OCI-LY3 (cell line): Measurements from ENCODE around the gene CLEC3B.

Source experiments
- H2AFZ ChIP-seq: fragments of 200-600, 300-600 bp; shearing (Covaris generic); 2 replicates; pipeline ENCODE4 v1.6.0; 2014; ENCODE audit warnings: antibody characterized with exemption, low read depth, low read length
- H3K27ac ChIP-seq: fragments of 200-600, 300-600 bp; sonication (generic); 2 replicates; pipeline ENCODE4 v1.5.1; 2014; ENCODE audit warnings: mild to moderate bottlenecking, low read length, moderate library complexity, mixed read lengths
- H3K27me3 ChIP-seq: fragments of 200-600, 300-600 bp; sonication (generic); 2 replicates; pipeline ENCODE4 v1.6.1; 2014; ENCODE audit warnings: low read depth, low read length, mixed read lengths
- H3K36me3 ChIP-seq: fragments of 200-600, 300-600 bp; sonication (generic); replicated peaks from 2 replicates; pipeline ENCODE3; 2014; ENCODE audit warnings: low read depth, low read length, mixed read lengths
- H3K4me1 ChIP-seq: fragments of 300-600, 200-600 bp; sonication (generic); 2 replicates; pipeline ENCODE4 v1.6.1; 2014; ENCODE audit warnings: low read length, mixed read lengths
- H3K4me2 ChIP-seq: fragments of 200-600, 300-600 bp; sonication (generic); 2 replicates; pipeline ENCODE4 v1.6.1; 2014; ENCODE audit warnings: low read length, mixed read lengths
- H3K4me3 ChIP-seq: fragments of 300-600, 200-600 bp; sonication (generic); 2 replicates; pipeline ENCODE4 v1.5.1; 2014; ENCODE audit warnings: antibody characterized with exemption, mild to moderate bottlenecking, low read length, moderate library complexity
- H3K79me2 ChIP-seq: fragments of 300-600, 200-600 bp; shearing (Covaris generic); 2 replicates; pipeline ENCODE4 v1.6.1; 2014; ENCODE audit warnings: mild to moderate bottlenecking, low read length, mixed read lengths
- H3K9ac ChIP-seq: fragments of 300-600, 200-600 bp; shearing (Covaris generic); 2 replicates; pipeline ENCODE4 v1.6.0; 2014; ENCODE audit warnings: mild to moderate bottlenecking, low read length, moderate library complexity
- H3K9me3 ChIP-seq: fragments of 200-600, 300-600 bp; shearing (Covaris generic); 2 replicates; pipeline ENCODE4 v1.6.1; 2014; ENCODE audit warnings: low read length, mixed read lengths; ENCODE audit not compliant: insufficient read depth
- H4K20me1 ChIP-seq: fragments of 200-600, 300-600 bp; sonication (generic); 2 replicates; pipeline ENCODE4 v1.6.1; 2016; ENCODE audit warnings: low read length, mixed read lengths; ENCODE audit not compliant: insufficient read depth
- CTCF ChIP-seq: fragments of 200-600, 300-600 bp; sonication (generic); IDR thresholded peaks from 2 replicates; pipeline ENCODE4 v1.5.1; 2014; ENCODE audit warnings: antibody characterized with exemption, low read length, low read depth
- EZH2phosphoT487 ChIP-seq: fragments of 200-600 bp; shearing (Covaris generic); IDR thresholded peaks from 2 replicates; pipeline ENCODE4 v1.6.1; 2018; ENCODE audit warnings: antibody characterized with exemption, mixed run types, low read depth

Gene CLEC3B

GRCh38 chr3:45055032-45055410 is 28.9 kb downstream of the CLEC3B start:
- H3K4me1 ChIP-seq: 0 out of 2 replicates have a peak, but pooled peaks cover 4% of the 10 kb centered on the region
- H2AFZ ChIP-seq: no peak overlapping the region
- no peak overlapping the region for H3K4me2 ChIP-seq
- H3K27ac ChIP-seq: no peak overlapping the region
- no peak for TF ChIP-seq CTCF
- no peak for TF ChIP-seq EZH2phosphoT487
- 0 out of 2 replicates have a peak, but pooled peaks cover 3% of the 10 kb centered on the region for H3K27me3 ChIP-seq
- H3K4me3 ChIP-seq: no peak overlapping the region
- no peaks in the 10 kb centered on the region for H3K36me3 ChIP-seq
- no peaks in the 10 kb centered on the region for H3K79me2 ChIP-seq
- no peaks in the 10 kb centered on the region for H3K9me3 ChIP-seq
- no peaks in the 10 kb centered on the region for H4K20me1 ChIP-seq
- no peak overlapping the region for H3K9ac ChIP-seq

- Histone ChIP-seq H3K4me3 (no peak overlapping the region), H4K20me1 (no peaks in the 10 kb centered on the region), H3K36me3 (no peaks in the 10 kb centered on the region), H3K79me2 (no peaks in the 10 kb centered on the region), H2AFZ (no peak overlapping the region), H3K9ac (no peak overlapping the region), H3K27me3 (no peaks in the 10 kb centered on the region), H3K4me1 (0 out of 2 replicates have a peak, but pooled peaks cover 4% of the 10 kb centered on the region), H3K9me3 (no peaks in the 10 kb centered on the region), H3K27ac (no peak overlapping the region), H3K4me2 (no peak overlapping the region)
- TF ChIP-seq CTCF: peak; percentile 65
- TF ChIP-seq EZH2phosphoT487: no peak
Observed at GRCh38 chr3:45055411-45056143, 29.5 kb downstream of the CLEC3B start.

- Histone ChIP-seq H2AFZ (no peak overlapping the region), H3K36me3 (no peaks in the 10 kb centered on the region), H3K79me2 (no peaks in the 10 kb centered on the region), H3K27ac (no peak overlapping the region), H3K4me1 (0 out of 2 replicates have a peak, but pooled peaks cover 4% of the 10 kb centered on the region), H3K27me3 (no peaks in the 10 kb centered on the region), H4K20me1 (no peaks in the 10 kb centered on the region), H3K9ac (no peak overlapping the region), H3K9me3 (no peaks in the 10 kb centered on the region), H3K4me2 (no peak overlapping the region), H3K4me3 (no peak overlapping the region)
- TF ChIP-seq CTCF (no peak), EZH2phosphoT487 (no peak)
Observed at GRCh38 chr3:45056608-45057301, 30.7 kb downstream of the CLEC3B start.

GRCh38 chr3:45057557-45057956 is 31.5 kb downstream of the CLEC3B start:
- Histone ChIP-seq H3K27ac (no peak overlapping the region), H3K4me1 (0 out of 2 replicates have a peak, but pooled peaks cover 4% of the 10 kb centered on the region)

More at GRCh38 chr3:45057557-45057956, 31.5 kb downstream of the CLEC3B start:
- no peaks in the 10 kb centered on the region for H4K20me1 ChIP-seq
- no peak overlapping the region for H2AFZ ChIP-seq
- no peaks in the 10 kb centered on the region for H3K9me3 ChIP-seq
- H3K27me3 ChIP-seq: no peaks in the 10 kb centered on the region
- TF ChIP-seq CTCF (no peak), EZH2phosphoT487 (no peak)
- no peaks in the 10 kb centered on the region for H3K79me2 ChIP-seq
- H3K4me3 ChIP-seq: no peak overlapping the region
- H3K4me2 ChIP-seq: no peak overlapping the region
- H3K9ac ChIP-seq: no peak overlapping the region
- H3K36me3 ChIP-seq: no peaks in the 10 kb centered on the region
